ENCODE results near the gene NFAM1. TPM values are rescaled to one million over a fixed set of nuclear protein-coding genes. Genes with fewer than 3 reads are reported as not detected.

NFAM1 gene
- total and polyA plus RNA-seq, 2 of the 4 experiments (the other 2 are of a cell fraction), result not detected

GRCh38 chr22:42357634-42358296, 74.4 kb downstream of the NFAM1 start:
- POLR2A ChIA-PET (ENCODE audit: unreplicated experiment), result no interaction called here
- no peak overlapping the region for H3K4me3 ChIP-seq (ENCODE audit: insufficient read depth, low read depth, low read length)
- no peak overlapping the region for H2BK5ac ChIP-seq (ENCODE audit: low read depth, low read length, poor library complexity, severe bottlenecking)
- no peak for DNase-seq
- H2BK120ac ChIP-seq (ENCODE audit: low read depth, low read length), result no peak overlapping the region
- H2AFZ ChIP-seq (replicated peaks; ENCODE audit: low read length, poor library complexity), result no peak overlapping the region
- no peaks in the 10 kb centered on the region for H3K9me1 ChIP-seq (ENCODE audit: insufficient read depth, low read length)
- no peak for ATAC-seq (ENCODE audit: low read depth)
- no peak overlapping the region for H2BK20ac ChIP-seq (ENCODE audit: low read depth, low read length)
- H3K79me1 ChIP-seq (ENCODE audit: low read depth in 1 of 2, low read length in 2 of 2), result no peaks in the 10 kb centered on the region
- no peak overlapping the region for H3K14ac ChIP-seq (replicated peaks; ENCODE audit: low read depth, low read length)
- H3K18ac ChIP-seq (ENCODE audit: low read depth, low read length), result no peak overlapping the region
- no peak overlapping the region for H3K23ac ChIP-seq (ENCODE audit: low read depth, low read length)
- 90% methylated on average over 2 of the region's 8 CpGs; no CpG with 5 or more reads in 1 of the 2 experiments for WGBS, 2 experiments (ENCODE audit: extremely low coverage in 2 of 2, insufficient read length in 1 of 2)
- no peak overlapping the region for H3K56ac ChIP-seq (ENCODE audit: extremely low read depth, insufficient read depth, low read length)
- no peak overlapping the region for H3K9ac ChIP-seq (ENCODE audit: low read depth, low read length)
- CTCF ChIA-PET, result no interaction called here
- no peak overlapping the region for H4K8ac ChIP-seq (ENCODE audit: low read depth in 2 of 2, low read length in 2 of 2)
- dilution Hi-C loops (cut with HindIII; ENCODE audit: low sequenced_read_pairs, unreplicated experiment), result no loop called here
- no peak overlapping the region for H4K5ac ChIP-seq (ENCODE audit: low read depth, low read length)
- H3K36me3 ChIP-seq (ENCODE audit: control insufficient read depth, insufficient read depth, low read length), result no peaks in the 10 kb centered on the region
- no peak overlapping the region for H2BK15ac ChIP-seq (ENCODE audit: low read depth, low read length)
- H3K4ac ChIP-seq (ENCODE audit: low read depth, low read length), result no peak overlapping the region
- no peak overlapping the region for H4K91ac ChIP-seq (ENCODE audit: insufficient read depth, low read depth, low read length)
- BruUV-seq (replicated peaks), result no TSS peak
- no peak overlapping the region for H3K4me2 ChIP-seq (ENCODE audit: low read depth, low read length)
- in situ Hi-C loops (cut with MboI; ENCODE audit: low sequenced_read_pairs), result no loop called here
- H3K9me3 ChIP-seq (ENCODE audit: control insufficient read depth, insufficient read depth, low read length), result no peaks in the 10 kb centered on the region
- H2AK9ac ChIP-seq (replicated peaks; ENCODE audit: low read depth, low read length, poor library complexity), result no peak overlapping the region
- peaks cover 35% of the 10 kb centered on the region for H3K27me3 ChIP-seq (ENCODE audit: control insufficient read depth, insufficient read depth, low read length)
- no peaks in the 10 kb centered on the region for H4K20me1 ChIP-seq (ENCODE audit: insufficient read depth, low read length)
- no peak overlapping the region for H3K27ac ChIP-seq (ENCODE audit: insufficient read depth, low read length)
- TF ChIP-seq MXI1 (IDR thresholded peaks at IDR 0.05; ENCODE audit: borderline replicate concordance, low read depth, low read length), result no peak
- no peak for TF ChIP-seq SMC3 (IDR thresholded peaks at IDR 0.05; ENCODE audit: low read depth, low read length)
- intact Hi-C loops (cut with micrococcal nuclease), result no loop called here
- H2AK5ac ChIP-seq (ENCODE audit: low read depth, low read length), result no peak overlapping the region
- H3K4me1 ChIP-seq (ENCODE audit: control insufficient read depth, insufficient read depth, low read length), result no peaks in the 10 kb centered on the region

Data from IMR-90 (cell line).